ACC112 (cell line): ENCODE data around the gene CDH4.

Source experiments
- H2AFZ ChIP-seq: fragments of 200-600 bp; sonication (generic); one replicate; pipeline ENCODE4 v1.6.0; 2017; ENCODE audit warnings: antibody characterized with exemption, low read length; ENCODE audit not compliant: unreplicated experiment
- H3K27ac ChIP-seq: fragments of 200-600 bp; sonication (generic); 2 replicates; pipeline ENCODE4 v1.5.1; 2014; ENCODE audit warnings: low read depth, mild to moderate bottlenecking, antibody characterized with exemption, low read length, moderate library complexity
- H3K27me3 ChIP-seq: fragments of 200-600 bp; sonication (generic); 2 replicates; pipeline ENCODE4 v1.6.1; 2014; ENCODE audit warnings: mild to moderate bottlenecking, antibody characterized with exemption, low read length, moderate library complexity, mixed read lengths; ENCODE audit not compliant: insufficient read depth
- H3K36me3 ChIP-seq: fragments of 200-600 bp; sonication (generic); 2 replicates; pipeline ENCODE4 v1.6.1; 2016; ENCODE audit warnings: mild to moderate bottlenecking, antibody characterized with exemption, low read length, moderate library complexity, mixed read lengths; ENCODE audit not compliant: insufficient read depth
- H3K4me1 ChIP-seq: fragments of 200-600 bp; sonication (generic); one replicate; pipeline ENCODE4 v1.6.1; 2016; ENCODE audit warnings: low read length, mixed read lengths; ENCODE audit not compliant: insufficient read depth, unreplicated experiment, control insufficient read depth
- H3K4me3 ChIP-seq: fragments of 200-600 bp; sonication (generic); 2 replicates; pipeline ENCODE4 v1.5.1; 2014; ENCODE audit warnings: mild to moderate bottlenecking, low read depth, low read length
- H3K79me2 ChIP-seq: fragments of 200-600 bp; sonication (generic); one replicate; pipeline ENCODE4 v1.6.0; 2016; ENCODE audit warnings: low read length; ENCODE audit not compliant: control insufficient read depth, unreplicated experiment, insufficient read depth

CDH4 gene

GRCh38 chr20:61771805-61772350, 519.8 kb downstream of the CDH4 start:
- no peak overlapping the region for H3K27ac ChIP-seq
- H3K79me2 ChIP-seq = no peaks in the 10 kb centered on the region
- H3K4me3 ChIP-seq = no peak overlapping the region
- no peaks in the 10 kb centered on the region for H3K4me1 ChIP-seq
- no peaks in the 10 kb centered on the region for H3K36me3 ChIP-seq
- H2AFZ ChIP-seq = no peak overlapping the region
- no peaks in the 10 kb centered on the region for H3K27me3 ChIP-seq

- Histone ChIP-seq H3K27me3 (no peaks in the 10 kb centered on the region), H3K4me3 (no peak overlapping the region)
Observed at GRCh38 chr20:61772828-61773631, 521.0 kb downstream of the CDH4 start.

GRCh38 chr20:61773926-61774587, 522.0 kb downstream of the CDH4 start:
- Histone ChIP-seq H3K27ac (no peak overlapping the region), H3K4me1 (no peaks in the 10 kb centered on the region), H3K27me3 (no peaks in the 10 kb centered on the region), H3K4me3 (no peak overlapping the region), H3K79me2 (no peaks in the 10 kb centered on the region), H3K36me3 (no peaks in the 10 kb centered on the region), H2AFZ (no peak overlapping the region)

More at GRCh38 chr20:61772828-61773631, 521.0 kb downstream of the CDH4 start:
- H3K79me2 ChIP-seq = no peaks in the 10 kb centered on the region
- H3K27ac ChIP-seq = no peak overlapping the region
- H3K4me1 ChIP-seq = no peaks in the 10 kb centered on the region
- H3K36me3 ChIP-seq = no peaks in the 10 kb centered on the region
- no peak overlapping the region for H2AFZ ChIP-seq

DNA sequence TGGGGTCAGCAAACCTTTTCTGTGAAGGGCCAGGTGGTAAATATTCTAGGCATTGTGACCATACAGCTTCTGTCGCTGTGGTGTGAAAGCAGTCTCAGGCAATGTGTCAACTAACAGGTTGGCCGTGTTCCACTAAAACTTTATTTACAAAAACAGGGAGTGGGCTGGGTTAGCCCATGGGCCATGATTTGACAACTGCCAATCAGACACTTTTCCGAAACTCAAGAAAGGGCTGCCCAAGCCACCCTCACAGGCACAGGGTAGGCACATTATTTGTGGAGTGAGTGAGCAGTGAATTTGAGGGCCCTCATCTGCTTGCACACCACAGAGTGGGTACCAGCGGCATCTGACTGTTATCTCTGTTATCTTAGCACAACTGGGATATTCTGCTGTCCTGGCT, 523.4 kb downstream of the CDH4 start:
- H3K4me3 ChIP-seq = no peak overlapping the region
- no peaks in the 10 kb centered on the region for H3K36me3 ChIP-seq
- no peaks in the 10 kb centered on the region for H3K4me1 ChIP-seq
- no peak overlapping the region for H3K27ac ChIP-seq
- H2AFZ ChIP-seq = no peak overlapping the region
- H3K27me3 ChIP-seq = no peaks in the 10 kb centered on the region
- no peaks in the 10 kb centered on the region for H3K79me2 ChIP-seq

- H3K4me1 ChIP-seq = no peaks in the 10 kb centered on the region
- H3K27ac ChIP-seq = no peak overlapping the region
- no peaks in the 10 kb centered on the region for H3K27me3 ChIP-seq
- H3K79me2 ChIP-seq = no peaks in the 10 kb centered on the region
- H3K4me3 ChIP-seq = no peak overlapping the region
- H2AFZ ChIP-seq = no peak overlapping the region
- no peaks in the 10 kb centered on the region for H3K36me3 ChIP-seq
Observed at GRCh38 chr20:61776491-61777075, 524.5 kb downstream of the CDH4 start.

GRCh38 chr20:61777773-61778494, 525.9 kb downstream of the CDH4 start:
- Histone ChIP-seq H3K36me3 (no peaks in the 10 kb centered on the region), H2AFZ (no peak overlapping the region), H3K4me3 (no peak overlapping the region), H3K79me2 (no peaks in the 10 kb centered on the region), H3K27ac (no peak overlapping the region), H3K27me3 (no peaks in the 10 kb centered on the region), H3K4me1 (no peaks in the 10 kb centered on the region)

GRCh38 chr20:61778495-61778863, 526.4 kb downstream of the CDH4 start:
- Histone ChIP-seq H3K4me1 (no peaks in the 10 kb centered on the region), H3K4me3 (no peak overlapping the region), H3K27me3 (no peaks in the 10 kb centered on the region)

DNA sequence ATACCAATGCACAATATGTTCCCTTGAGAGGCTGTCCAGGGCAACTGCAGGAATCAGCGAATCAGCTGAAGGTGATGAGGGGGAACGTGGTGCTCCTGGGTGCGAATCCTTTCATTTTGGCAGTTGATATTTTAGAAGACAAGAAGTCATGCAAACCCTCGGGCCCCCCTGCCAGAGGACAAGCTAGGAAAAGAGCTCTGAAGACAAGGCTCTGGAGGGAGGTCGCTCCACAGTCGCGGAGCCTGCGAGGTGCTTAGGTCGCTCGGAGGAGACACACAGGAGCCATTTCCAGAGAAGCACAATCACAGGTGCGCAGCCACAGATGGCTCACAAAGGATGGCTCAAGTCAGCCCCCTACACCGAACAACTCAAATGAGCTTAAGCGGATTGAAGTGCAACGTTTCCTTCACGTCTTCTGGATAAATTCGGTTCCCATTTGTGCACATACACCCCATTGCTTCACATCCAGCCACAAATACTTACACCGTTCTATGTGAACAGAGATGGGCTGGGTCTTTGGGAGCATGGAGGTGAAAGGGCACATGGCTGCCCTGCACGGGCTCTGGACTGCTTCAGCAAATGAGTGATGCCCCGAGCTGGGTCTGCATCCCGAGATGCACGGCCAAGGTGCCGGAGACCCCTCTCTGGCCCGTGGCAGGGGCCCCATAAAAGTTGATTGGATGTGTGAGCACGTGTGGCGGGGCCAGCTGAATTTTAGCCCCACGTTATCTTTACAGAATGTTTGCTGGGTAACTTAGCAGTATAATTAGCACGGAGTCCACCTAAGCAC, 527.3 kb downstream of the CDH4 start:
- Histone ChIP-seq H3K4me1 (no peaks in the 10 kb centered on the region), H3K36me3 (no peaks in the 10 kb centered on the region), H3K79me2 (no peaks in the 10 kb centered on the region), H2AFZ (no peak overlapping the region), H3K27ac (no peak overlapping the region), H3K27me3 (no peaks in the 10 kb centered on the region), H3K4me3 (no peak overlapping the region)

More at GRCh38 chr20:61778495-61778863, 526.4 kb downstream of the CDH4 start:
- H3K79me2 ChIP-seq = no peaks in the 10 kb centered on the region
- no peak overlapping the region for H2AFZ ChIP-seq
- H3K36me3 ChIP-seq = no peaks in the 10 kb centered on the region
- H3K27ac ChIP-seq = no peak overlapping the region

GRCh38 chr20:61780066-61780465, 528.0 kb downstream of the CDH4 start:
- Histone ChIP-seq H3K4me3 (no peak overlapping the region), H3K27me3 (no peaks in the 10 kb centered on the region), H3K4me1 (no peaks in the 10 kb centered on the region), H3K36me3 (no peaks in the 10 kb centered on the region), H2AFZ (no peak overlapping the region), H3K27ac (no peak overlapping the region), H3K79me2 (no peaks in the 10 kb centered on the region)
